ENCODE results near the gene PLGRKT. TPM values are rescaled to one million over a fixed set of nuclear protein-coding genes. Genes with fewer than 3 reads are reported as not detected.

The PLGRKT gene
- total and polyA plus RNA-seq, 2 experiments from 2014 or later: 13.1 to 31.5 TPM

GRCh38 chr9:5480919-5481318 lies 43.2 kb upstream of the PLGRKT start:
- peaks cover 2% of the 10 kb centered on the region; the same call in 1 of the 3 replicates for H3K36me3 Mint-ChIP-seq (ENCODE audit: low read depth)
- Histone ChIP-seq H3F3A (replicated peaks; ENCODE audit: low read depth) (no peaks in the 10 kb centered on the region), H3K4me3 (no peak overlapping the region), H3K36me3 (ENCODE audit: insufficient read depth) (0 out of 2 replicates have a peak, but pooled peaks cover 6% of the 10 kb centered on the region), H3K79me2 (replicated peaks; ENCODE audit: insufficient read depth) (no peaks in the 10 kb centered on the region), H3K4me1 (ENCODE audit: insufficient read depth) (peaks cover 2% of the 10 kb centered on the region; the same call in 1 of the 2 replicates), H3K9me2 (ENCODE audit: insufficient read depth) (0 out of 2 replicates have a peak, but pooled peaks cover 3% of the 10 kb centered on the region), H3K27ac (ENCODE audit: low read depth) (no peak overlapping the region), H2AFZ (no peak overlapping the region), H4K20me1 (replicated peaks; ENCODE audit: insufficient read depth) (no peaks in the 10 kb centered on the region), H3K27me3 (ENCODE audit: insufficient read depth) (no peaks in the 10 kb centered on the region), H3K4me2 (no peak overlapping the region)
- no peak overlapping the region for H3K27ac Mint-ChIP-seq
- peaks cover 25% of the 10 kb centered on the region for H3K9me3 Mint-ChIP-seq
- no peak for DNase-seq (ENCODE audit: low spot score)
- no peak overlapping the region for H3K4me3 Mint-ChIP-seq
- TF ChIP-seq POLR2AphosphoS5 (IDR thresholded peaks at IDR 0.05; ENCODE audit: low read depth): no peak
- TF ChIP-seq ETS1 (IDR thresholded peaks at IDR 0.05): no peak
- no peak for TF ChIP-seq CTCF (conservative IDR thresholded peaks at IDR 0.05; ENCODE audit: low read depth in 2 of 2)
- no peak for TF ChIP-seq STAT1 (IDR thresholded peaks at IDR 0.05; ENCODE audit: unreplicated experiment)
- no peak for TF ChIP-seq ZNF331 (CRISPR knock-in tag; IDR thresholded peaks at IDR 0.05; ENCODE audit: low read depth)
- no peak for TF ChIP-seq EZH2phosphoT487 (IDR thresholded peaks at IDR 0.05; ENCODE audit: unreplicated experiment)
- TF ChIP-seq JUNB (IDR thresholded peaks at IDR 0.05; ENCODE audit: unreplicated experiment): no peak
- no peak for TF ChIP-seq EZH2 (IDR thresholded peaks at IDR 0.05; ENCODE audit: low read depth, unreplicated experiment)
- no peak for TF ChIP-seq CREB1 (CRISPR knock-in tag; IDR thresholded peaks at IDR 0.05; ENCODE audit: low read depth)
- TF ChIP-seq NANOG (IDR thresholded peaks at IDR 0.05; ENCODE audit: borderline replicate concordance): no peak
- TF ChIP-seq ZNF114 (CRISPR knock-in tag; IDR thresholded peaks at IDR 0.05): no peak
- TF ChIP-seq REST (IDR thresholded peaks at IDR 0.05; ENCODE audit: unreplicated experiment): no peak
- no peak for TF ChIP-seq ZNF462 (CRISPR knock-in tag; IDR thresholded peaks at IDR 0.05)
- ATAC-seq: no peak
- H3K27me3 Mint-ChIP-seq (ENCODE audit: insufficient read depth, low read depth, poor library complexity): no peaks in the 10 kb centered on the region
- peaks cover 8% of the 10 kb centered on the region; the same call in 2 of the 3 replicates for H3K4me1 Mint-ChIP-seq
